GM12878 (cell line): Measurements from ENCODE around the gene BBS9. TPM values are rescaled to one million over a fixed set of nuclear protein-coding genes. Genes with fewer than 3 reads are reported as not detected.

Experiments
- ATAC-seq: fragments of 200-7000 bp; cut with Tn5 transposase; 3 replicates; pipeline ENCODE4 v1.9.1; 2020; ENCODE audit warnings: mild to moderate bottlenecking, moderate library complexity
- BruUV-seq: library from RNA; stranded (reverse); fragments of 400-500 nt; replicated peaks from 2 replicates; lab custom pipeline; 2021; lab: Mats Ljungman, UMichigan
- CTCF ChIA-PET: fragments of 300-600 bp; sonication (Branson Sonifier 250); formaldehyde crosslinking; extraction: SDS; loops from one replicate; lab custom pipeline; 2021; ENCODE audit warnings: inconsistent platforms; lab: Yijun Ruan, JAX
- POLR2A ChIA-PET: fragments of 350-600 bp; formaldehyde crosslinking; extraction: SDS; loops from one replicate; lab custom pipeline; 2021; ENCODE audit warnings: inconsistent platforms; lab: Charles Lee
- RAD21 ChIA-PET: fragments of 300-600 bp; sonication (Branson Sonifier 250); formaldehyde crosslinking; loops from one replicate; lab custom pipeline; 2023; ENCODE audit warnings: antibody characterized with exemption; ENCODE audit not compliant: unreplicated experiment; lab: Charles Lee
- SMC1A ChIA-PET: fragments of 300-600 bp; sonication (Branson Sonifier 250); formaldehyde crosslinking; loops from one replicate; lab custom pipeline; 2023; ENCODE audit not compliant: unreplicated experiment, uncharacterized antibody; lab: Charles Lee
- DNase-seq: peaks from one replicate; pipeline ENCODE4 v3.0.0-alpha.2; 2011; ENCODE audit warnings: low read depth, low spot score
- FAIRE-seq: peaks from 3 replicates; lab custom pipeline; 2011; peaks lifted over from hg19 to GRCh38; lab: Jason Lieb, UNC
- H2AFZ ChIP-seq: 2 replicates; pipeline ENCODE4 v1.6.0; 2011; ENCODE audit warnings: low read depth, low read length, control low read depth; ENCODE audit not compliant: control insufficient read depth
- H3K27ac ChIP-seq: 2 replicates; pipeline ENCODE4 v1.5.1; 2011; ENCODE audit warnings: control low read depth; ENCODE audit not compliant: control insufficient read depth, insufficient read depth
- H3K27me3 ChIP-seq, 2 experiments: replicated peaks in 1 of 2; 2 replicates each; pipeline versions ENCODE4 v1.6.0 to v1.6.1; 2011; ENCODE audit warnings: low read length in 1 of 2; ENCODE audit not compliant: control insufficient read depth in 2 of 2, insufficient read depth in 2 of 2
- H3K36me3 ChIP-seq, 2 experiments: 2 replicates each; pipeline ENCODE4 v1.5.1; 2011; ENCODE audit warnings: low read length in 1 of 2; ENCODE audit not compliant: control insufficient read depth in 2 of 2, insufficient read depth in 2 of 2
- H3K4me1 ChIP-seq: 2 replicates; pipeline ENCODE4 v1.6.1; 2011; ENCODE audit warnings: mild to moderate bottlenecking, low read length, moderate library complexity, mixed read lengths; ENCODE audit not compliant: control insufficient read depth, insufficient read depth
- H3K4me2 ChIP-seq: 2 replicates; pipeline ENCODE4 v1.6.0; 2011; ENCODE audit warnings: control low read depth; ENCODE audit not compliant: control insufficient read depth, insufficient read depth
- H3K4me3 ChIP-seq: fragments of 200-600 bp; sonication (generic); 2 replicates; pipeline ENCODE4 v1.5.1; 2016
- H3K79me2 ChIP-seq: 2 replicates; pipeline ENCODE4 v1.6.0; 2011; ENCODE audit warnings: low read length; ENCODE audit not compliant: control insufficient read depth, insufficient read depth
- H3K9ac ChIP-seq: 2 replicates; pipeline ENCODE4 v1.8.0; 2011; ENCODE audit warnings: low read length, control low read depth, mixed read lengths; ENCODE audit not compliant: control insufficient read depth, insufficient read depth
- H3K9me3 ChIP-seq: replicated peaks from 3 replicates; pipeline ENCODE4 v1.5.1; 2011; ENCODE audit warnings: mild to moderate bottlenecking, low read length; ENCODE audit not compliant: control insufficient read depth, insufficient read depth
- H4K20me1 ChIP-seq: 2 replicates; pipeline ENCODE4 v1.6.0; 2011; ENCODE audit not compliant: control insufficient read depth, insufficient read depth
- ATF3 ChIP-seq: IDR thresholded peaks from 2 replicates; pipeline ENCODE4 v1.6.1; 2011; ENCODE audit warnings: low read depth, mild to moderate bottlenecking, low read length, moderate library complexity, borderline replicate concordance; ENCODE audit errors: extremely low read depth
- ATF7 ChIP-seq: fragments of 450-650 bp; IDR thresholded peaks from 2 replicates; pipeline ENCODE4 v1.6.1; 2016; ENCODE audit warnings: low read depth, mild to moderate bottlenecking
- CBX5 ChIP-seq: sonication (generic); IDR thresholded peaks from 2 replicates; pipeline ENCODE4 v1.6.1; 2016; ENCODE audit warnings: low read depth, moderate library complexity, mild to moderate bottlenecking, inconsistent platforms
- CHD4 ChIP-seq: fragments of 200-600 bp; sonication (generic); IDR thresholded peaks from 2 replicates; pipeline ENCODE4 v1.6.1; 2016; ENCODE audit warnings: mild to moderate bottlenecking
- EGR1 ChIP-seq, 2 experiments: IDR thresholded peaks; 1 replicate in 1 of 2; 2 replicates in 1 of 2; pipeline ENCODE4 v1.6.1; 2011 to 2012; ENCODE audit warnings: low read depth in 2 of 2, low read length in 2 of 2, borderline replicate concordance in 1 of 2, mild to moderate bottlenecking in 1 of 2, moderate library complexity in 1 of 2
- IKZF1 ChIP-seq: fragments of 450-650 bp; conservative IDR thresholded peaks from 2 replicates; pipeline ENCODE4 v1.6.1; 2017; ENCODE audit warnings: antibody characterized with exemption, mild to moderate bottlenecking
- IKZF2 ChIP-seq, 2 experiments: fragments of 450-650 bp; IDR thresholded peaks; 2 replicates each; pipeline ENCODE4 v1.6.1; 2017; ENCODE audit warnings: mild to moderate bottlenecking in 2 of 2, moderate library complexity in 2 of 2
- JUND ChIP-seq: IDR thresholded peaks from 2 replicates; pipeline ENCODE4 v1.6.1; 2012; ENCODE audit warnings: low read depth, mild to moderate bottlenecking, low read length, improper control_type of control experiment, moderate library complexity
- KLF5 ChIP-seq: fragments of 450-650 bp; IDR thresholded peaks from 2 replicates; pipeline ENCODE4 v1.6.1; 2014; ENCODE audit warnings: mild to moderate bottlenecking; ENCODE audit not compliant: partially characterized antibody
- MTA2 ChIP-seq: fragments of 450-650 bp; IDR thresholded peaks from 2 replicates; pipeline ENCODE4 v1.6.1; 2016; ENCODE audit warnings: low read depth, mild to moderate bottlenecking, moderate library complexity
- NFIC ChIP-seq: IDR thresholded peaks from 2 replicates; pipeline ENCODE4 v1.6.1; 2012; ENCODE audit warnings: low read depth, mild to moderate bottlenecking, inconsistent platforms, low read length, moderate library complexity
- SIN3A ChIP-seq: IDR thresholded peaks from 2 replicates; pipeline ENCODE4 v1.6.1; 2012; ENCODE audit warnings: low read depth, low read length, improper control_type of control experiment
- SPI1 ChIP-seq: IDR thresholded peaks from 2 replicates; pipeline ENCODE4 v1.6.1; 2011; ENCODE audit warnings: low read depth, mild to moderate bottlenecking, low read length, moderate library complexity, borderline replicate concordance; ENCODE audit not compliant: insufficient read depth
- ZNF384 ChIP-seq: IDR thresholded peaks from 2 replicates; pipeline ENCODE4 v1.6.1; 2012; ENCODE audit warnings: low read depth, mild to moderate bottlenecking, low read length, improper control_type of control experiment, borderline replicate concordance
- WGBS: methylation state at CpG from one replicate; pipeline ENCODE4 v1.1.6; 2016; ENCODE audit warnings: low lambda C conversion rate; ENCODE audit not compliant: insufficient replicate concordance, insufficient coverage; ENCODE audit errors: missing lambda C conversion rate; 5-methylcytosine and 5-hydroxymethylcytosine counted together
- in situ Hi-C: fragments of 300-500 bp; cut with MboI; formaldehyde crosslinking; loops from 9 replicates; pipeline ENCODE4 v1.14.3; 2018; ENCODE audit warnings: mixed read lengths
- intact Hi-C: fragments of 100-400 bp; cut with micrococcal nuclease; formaldehyde crosslinking; loops from one replicate; pipeline ENCODE4 v1.14.2; 2022; ENCODE audit not compliant: unreplicated experiment
- polyA plus RNA-seq, 11 experiments: library from polyadenylated mRNA; depleted of rRNA in 4 of 11; unstranded in 6 of 11; stranded (reverse) in 5 of 11; fragments of >200 nt; fragmentation: Nextera tagmentation in 4 of 11; fragmentation: Illumina TruSeq in 1 of 11; extraction: Ambion mirVana in 4 of 11; extraction: Trizol in 1 of 11; gene quantifications; 1 replicate in 1 of 11; 2 replicates in 10 of 11; pipeline versions ENCODE4 v1.2.1 to v1.2.3, GENCODE V29; 2011 to 2016; ENCODE audit warnings: inconsistent platforms in 2 of 11, missing spikeins in 2 of 11, low read depth in 1 of 11
- total RNA-seq, 4 experiments: library from RNA; depleted of rRNA in 3 of 4; stranded (reverse); fragments of >200 nt in 3 of 4; fragmentation: Illumina TruSeq in 1 of 4; extraction: Trizol in 1 of 4; gene quantifications; 2 replicates each; pipeline versions ENCODE4 v1.2.1 to v1.2.3, GENCODE V29; 2013 to 2021
- TF ChIP-seq, protein P1 (sequence below): fragments of 450-650 bp; IDR thresholded peaks from 2 replicates; pipeline ENCODE4 v1.6.1; 2018; ENCODE audit warnings: mild to moderate bottlenecking, low read depth, moderate library complexity; ENCODE audit not compliant: partially characterized antibody
- TF ChIP-seq, protein P2 (sequence below): fragments of 450-650 bp; IDR thresholded peaks from 2 replicates; pipeline ENCODE4 v1.6.1; 2017; ENCODE audit warnings: low read depth, mild to moderate bottlenecking, moderate library complexity
- TF ChIP-seq, protein P3 (sequence below): fragments of 450-650 bp; IDR thresholded peaks from 2 replicates; pipeline ENCODE4 v1.6.1; 2016; ENCODE audit warnings: mild to moderate bottlenecking

Gene BBS9
- total and polyA plus RNA-seq, 10 of the 15 experiments (the other 5 are each of a cell fraction or from before 2014, with no cell fraction given), result 1.2 to 5.6 (median 2.3) TPM

GRCh38 chr7:33463131-33463530 is 333.8 kb downstream of the BBS9 start:
- Histone ChIP-seq H3K9ac (no peak overlapping the region), H3K4me3 (no peak overlapping the region), H3K9me3 (no peaks in the 10 kb centered on the region), H3K27ac (no peak overlapping the region), H3K4me2 (peak overlapping the region; percentile 3; the same call in 1 of the 2 replicates), H3K27me3 (no peaks in the 10 kb centered on the region), H3K79me2 (no peaks in the 10 kb centered on the region), H2AFZ (no peak overlapping the region; the same call in 1 of the 2 replicates), H3K4me1 (no peaks in the 10 kb centered on the region), H3K36me3 (no peaks in the 10 kb centered on the region), H4K20me1 (no peaks in the 10 kb centered on the region)
- FAIRE-seq (no peak), ATAC-seq (peak; percentile 74), DNase-seq (peak; percentile 25)
- intact Hi-C loops (no loop called here), in situ Hi-C loops (no loop called here)
- ChIA-PET POLR2A (interaction anchor here (0.7 to 1.8 kb wide), 3 partner anchors 8 to 212 kb away, joined by 3 to 5 read pairs (median 4); no protein-coding TSS in a partner anchor), CTCF (interaction anchor here (0.6 to 2.5 kb wide), 8 partner anchors 10 to 432 kb away, joined by 3 to 8 read pairs (median 4); no protein-coding TSS in a partner anchor), RAD21 (interaction anchor here (1.3 to 2.4 kb wide), 3 partner anchors 24 to 208 kb away, joined by 3 to 15 read pairs (median 9); no protein-coding TSS in a partner anchor), SMC1A (interaction anchor here (1.0 to 1.9 kb wide), 6 partner anchors 9 to 212 kb away, joined by 3 to 10 read pairs (median 4); no protein-coding TSS in a partner anchor)
- TF ChIP-seq KLF5, result no peak
- TF ChIP-seq SIN3A, result no peak
- peak; percentile 34; the same call in 1 of the 2 replicates for TF ChIP-seq ZNF384
- no peak for TF ChIP-seq ATF7
- peak; percentile 24; the same call in 1 of the 2 replicates for TF ChIP-seq MTA2
- TF ChIP-seq, protein P1, sequence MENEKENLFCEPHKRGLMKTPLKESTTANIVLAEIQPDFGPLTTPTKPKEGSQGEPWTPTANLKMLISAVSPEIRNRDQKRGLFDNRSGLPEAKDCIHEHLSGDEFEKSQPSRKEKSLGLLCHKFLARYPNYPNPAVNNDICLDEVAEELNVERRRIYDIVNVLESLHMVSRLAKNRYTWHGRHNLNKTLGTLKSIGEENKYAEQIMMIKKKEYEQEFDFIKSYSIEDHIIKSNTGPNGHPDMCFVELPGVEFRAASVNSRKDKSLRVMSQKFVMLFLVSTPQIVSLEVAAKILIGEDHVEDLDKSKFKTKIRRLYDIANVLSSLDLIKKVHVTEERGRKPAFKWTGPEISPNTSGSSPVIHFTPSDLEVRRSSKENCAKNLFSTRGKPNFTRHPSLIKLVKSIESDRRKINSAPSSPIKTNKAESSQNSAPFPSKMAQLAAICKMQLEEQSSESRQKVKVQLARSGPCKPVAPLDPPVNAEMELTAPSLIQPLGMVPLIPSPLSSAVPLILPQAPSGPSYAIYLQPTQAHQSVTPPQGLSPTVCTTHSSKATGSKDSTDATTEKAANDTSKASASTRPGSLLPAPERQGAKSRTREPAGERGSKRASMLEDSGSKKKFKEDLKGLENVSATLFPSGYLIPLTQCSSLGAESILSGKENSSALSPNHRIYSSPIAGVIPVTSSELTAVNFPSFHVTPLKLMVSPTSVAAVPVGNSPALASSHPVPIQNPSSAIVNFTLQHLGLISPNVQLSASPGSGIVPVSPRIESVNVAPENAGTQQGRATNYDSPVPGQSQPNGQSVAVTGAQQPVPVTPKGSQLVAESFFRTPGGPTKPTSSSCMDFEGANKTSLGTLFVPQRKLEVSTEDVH, result no peak
- TF ChIP-seq, protein P2, sequence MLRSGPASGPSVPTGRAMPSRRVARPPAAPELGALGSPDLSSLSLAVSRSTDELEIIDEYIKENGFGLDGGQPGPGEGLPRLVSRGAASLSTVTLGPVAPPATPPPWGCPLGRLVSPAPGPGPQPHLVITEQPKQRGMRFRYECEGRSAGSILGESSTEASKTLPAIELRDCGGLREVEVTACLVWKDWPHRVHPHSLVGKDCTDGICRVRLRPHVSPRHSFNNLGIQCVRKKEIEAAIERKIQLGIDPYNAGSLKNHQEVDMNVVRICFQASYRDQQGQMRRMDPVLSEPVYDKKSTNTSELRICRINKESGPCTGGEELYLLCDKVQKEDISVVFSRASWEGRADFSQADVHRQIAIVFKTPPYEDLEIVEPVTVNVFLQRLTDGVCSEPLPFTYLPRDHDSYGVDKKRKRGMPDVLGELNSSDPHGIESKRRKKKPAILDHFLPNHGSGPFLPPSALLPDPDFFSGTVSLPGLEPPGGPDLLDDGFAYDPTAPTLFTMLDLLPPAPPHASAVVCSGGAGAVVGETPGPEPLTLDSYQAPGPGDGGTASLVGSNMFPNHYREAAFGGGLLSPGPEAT, result peak; percentile 84
- TF ChIP-seq, protein P3, sequence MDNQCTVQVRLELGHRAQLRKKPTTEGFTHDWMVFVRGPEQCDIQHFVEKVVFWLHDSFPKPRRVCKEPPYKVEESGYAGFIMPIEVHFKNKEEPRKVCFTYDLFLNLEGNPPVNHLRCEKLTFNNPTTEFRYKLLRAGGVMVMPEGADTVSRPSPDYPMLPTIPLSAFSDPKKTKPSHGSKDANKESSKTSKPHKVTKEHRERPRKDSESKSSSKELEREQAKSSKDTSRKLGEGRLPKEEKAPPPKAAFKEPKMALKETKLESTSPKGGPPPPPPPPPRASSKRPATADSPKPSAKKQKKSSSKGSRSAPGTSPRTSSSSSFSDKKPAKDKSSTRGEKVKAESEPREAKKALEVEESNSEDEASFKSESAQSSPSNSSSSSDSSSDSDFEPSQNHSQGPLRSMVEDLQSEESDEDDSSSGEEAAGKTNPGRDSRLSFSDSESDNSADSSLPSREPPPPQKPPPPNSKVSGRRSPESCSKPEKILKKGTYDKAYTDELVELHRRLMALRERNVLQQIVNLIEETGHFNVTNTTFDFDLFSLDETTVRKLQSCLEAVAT, result no peak
- TF ChIP-seq IKZF1, result peak; percentile 41; the same call in 1 of the 2 replicates
- TF ChIP-seq EGR1 (IDR thresholded peaks at IDR 0.05; ENCODE audit: borderline replicate concordance in 1 of 2, low read depth in 2 of 2, low read length in 2 of 2), result no peak
- no peak for TF ChIP-seq ATF3
- TF ChIP-seq IKZF2 (IDR thresholded peaks at IDR 0.05), result peak; percentile 51 to 64; a peak in 2 of 4 replicates
- no peak for TF ChIP-seq CBX5
- no peak for TF ChIP-seq JUND
- TF ChIP-seq CHD4, result no peak
- TF ChIP-seq SPI1, result peak; percentile 68
- peak; percentile 29; the same call in 1 of the 2 replicates for TF ChIP-seq NFIC
- 44% methylated on average over 2 of the region's 2 CpGs for WGBS
- BruUV-seq, result no TSS peak
